ENCODE measurements around the gene ELAVL1.
"Not testable (repeated sequence)": the region's sequence is repeated elsewhere in the genome, so short reads cannot be mapped to it uniquely, and the experiment has no call there.

DNA sequence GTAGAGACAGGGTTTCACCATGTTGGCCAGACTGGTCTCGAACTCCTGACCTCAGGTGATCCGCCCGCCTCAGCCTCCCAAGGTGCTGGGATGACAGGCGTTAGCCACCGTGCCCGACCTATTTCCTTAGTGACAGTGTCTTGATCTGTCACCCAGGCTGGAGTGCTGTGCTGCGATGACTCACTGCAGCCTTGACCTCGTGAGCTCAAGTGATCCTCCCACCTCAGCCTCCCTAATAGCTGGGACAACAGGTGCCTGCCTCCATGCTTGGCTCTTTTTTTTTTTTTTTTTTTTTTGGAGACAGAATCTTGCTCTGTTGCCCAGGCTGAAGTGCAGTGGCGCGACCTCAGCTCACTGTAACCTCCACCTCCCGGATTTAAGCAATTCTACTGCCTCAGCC, 75.4 kb downstream of the ELAVL1 start:
- TF ChIP-seq HDAC2 (CRISPR knock-in tag; IDR thresholded peaks at IDR 0.05); EZH2 (conservative IDR thresholded peaks at IDR 0.05; ENCODE audit: low read depth, low read length); ZSCAN30 (CRISPR knock-in tag; IDR thresholded peaks at IDR 0.05): not testable (repeated sequence)
- TF ChIP-seq, protein P1, sequence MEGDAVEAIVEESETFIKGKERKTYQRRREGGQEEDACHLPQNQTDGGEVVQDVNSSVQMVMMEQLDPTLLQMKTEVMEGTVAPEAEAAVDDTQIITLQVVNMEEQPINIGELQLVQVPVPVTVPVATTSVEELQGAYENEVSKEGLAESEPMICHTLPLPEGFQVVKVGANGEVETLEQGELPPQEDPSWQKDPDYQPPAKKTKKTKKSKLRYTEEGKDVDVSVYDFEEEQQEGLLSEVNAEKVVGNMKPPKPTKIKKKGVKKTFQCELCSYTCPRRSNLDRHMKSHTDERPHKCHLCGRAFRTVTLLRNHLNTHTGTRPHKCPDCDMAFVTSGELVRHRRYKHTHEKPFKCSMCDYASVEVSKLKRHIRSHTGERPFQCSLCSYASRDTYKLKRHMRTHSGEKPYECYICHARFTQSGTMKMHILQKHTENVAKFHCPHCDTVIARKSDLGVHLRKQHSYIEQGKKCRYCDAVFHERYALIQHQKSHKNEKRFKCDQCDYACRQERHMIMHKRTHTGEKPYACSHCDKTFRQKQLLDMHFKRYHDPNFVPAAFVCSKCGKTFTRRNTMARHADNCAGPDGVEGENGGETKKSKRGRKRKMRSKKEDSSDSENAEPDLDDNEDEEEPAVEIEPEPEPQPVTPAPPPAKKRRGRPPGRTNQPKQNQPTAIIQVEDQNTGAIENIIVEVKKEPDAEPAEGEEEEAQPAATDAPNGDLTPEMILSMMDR (CRISPR knock-in tag; IDR thresholded peaks at IDR 0.05), result not testable (repeated sequence)
